Stimulated activated CD4-positive, alpha-beta T cell treated with anti-CD3 and anti-CD28 coated beads, Interleukin-1b, Interleukin-23, amount 100 ng/mL, for 24 hours (primary cell): ENCODE measurements around the gene RTN1.

Experiments used
- DNase-seq, 4 experiments: peaks; one replicate each; pipeline ENCODE4 v3.0.0-alpha.2; 2020; ENCODE audit warnings: low read depth in 4 of 4, low spot score in 1 of 4

The RTN1 gene

DNA sequence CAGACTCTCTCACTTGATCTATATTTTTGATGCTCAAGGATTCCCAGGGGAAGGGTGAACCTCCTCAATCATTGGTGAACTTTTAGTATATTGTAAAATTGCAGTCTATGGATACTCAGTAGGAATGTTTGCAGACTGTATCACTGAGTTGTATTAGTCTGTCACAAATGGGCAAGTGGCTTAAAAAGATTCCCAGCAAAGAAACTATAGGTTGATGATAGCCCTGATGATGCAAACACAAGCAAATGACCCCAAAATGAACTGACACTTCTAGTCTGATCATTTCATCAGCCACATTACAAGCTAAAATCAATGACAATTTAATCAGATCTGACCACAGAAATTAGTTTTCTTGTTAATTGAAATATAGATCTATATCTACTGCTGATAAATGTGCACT lies 59.5 kb downstream of the RTN1 start:
- no peak for DNase-seq

DNA sequence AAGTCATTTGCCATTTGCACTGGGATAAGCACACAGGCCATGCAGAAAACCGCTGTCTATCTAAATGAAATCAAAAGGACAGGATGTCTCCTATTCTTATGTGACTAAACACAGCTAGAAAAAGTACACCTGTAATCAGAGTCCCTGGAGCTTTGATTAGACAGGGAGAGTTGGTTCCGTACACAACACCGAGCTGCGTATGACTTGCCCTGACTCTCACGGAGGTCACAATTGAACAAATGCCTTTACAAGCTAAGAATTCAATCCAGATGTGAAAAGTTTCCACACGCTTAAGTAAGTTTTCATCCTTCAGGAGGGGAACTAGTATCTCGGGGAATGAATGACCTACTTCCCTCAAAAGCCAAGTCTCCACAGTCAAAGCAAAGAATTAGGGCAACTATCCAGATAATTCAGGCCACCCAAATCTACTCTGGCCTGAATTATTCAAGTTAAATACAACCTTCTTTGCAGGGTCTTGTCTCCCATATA lies 67.5 kb downstream of the RTN1 start:
- DNase-seq: no peak

DNA sequence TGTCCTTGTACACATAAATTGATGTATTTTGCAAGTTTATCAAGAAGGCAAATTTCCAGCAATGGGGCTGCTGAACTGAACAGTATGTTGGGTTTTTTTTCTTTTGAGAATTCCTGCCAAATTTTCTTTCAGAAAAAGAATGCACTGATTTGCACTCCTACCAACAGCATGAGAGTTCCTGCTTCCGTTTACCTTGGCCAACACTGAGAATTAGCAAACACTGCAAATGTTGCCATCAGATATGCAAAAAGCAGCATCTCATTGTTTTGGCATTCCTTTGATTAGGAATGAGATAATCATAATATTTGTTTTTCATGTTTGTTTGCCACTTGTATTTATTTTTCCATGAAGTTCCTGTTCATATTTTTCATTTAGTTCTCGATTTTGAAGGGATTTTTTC lies 82.4 kb downstream of the RTN1 start:
- DNase-seq: no peak

DNA sequence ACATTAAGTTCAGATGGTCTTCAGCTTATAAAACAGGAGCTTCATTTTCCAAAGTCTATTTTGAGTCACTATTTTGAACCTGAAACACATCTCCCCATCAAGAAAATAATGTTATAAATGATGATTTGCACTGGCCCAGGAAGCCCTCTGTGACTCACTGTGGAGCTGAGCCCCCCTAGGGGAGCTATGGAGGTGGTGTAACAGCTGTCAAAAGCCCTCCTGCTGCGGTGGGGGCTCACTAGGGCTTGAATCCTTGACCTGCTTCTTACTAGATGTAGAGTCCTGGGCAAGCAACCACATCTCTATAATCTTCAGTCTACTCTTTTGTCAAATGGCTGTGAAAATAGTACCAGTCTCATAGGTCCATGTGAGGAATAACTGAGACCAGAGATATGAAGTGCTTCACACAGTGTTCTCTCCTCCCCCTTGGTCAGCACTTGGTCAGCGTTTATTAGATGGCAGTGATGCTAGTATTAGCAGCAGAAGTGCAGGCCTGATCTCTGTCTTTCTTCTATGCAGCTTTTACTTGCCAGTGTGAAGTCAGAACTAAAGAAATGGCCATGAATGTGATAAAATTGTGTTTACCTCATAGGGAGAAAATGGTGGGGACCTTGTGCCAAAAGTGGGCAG lies 83.4 kb downstream of the RTN1 start:
- no peak for DNase-seq

DNA sequence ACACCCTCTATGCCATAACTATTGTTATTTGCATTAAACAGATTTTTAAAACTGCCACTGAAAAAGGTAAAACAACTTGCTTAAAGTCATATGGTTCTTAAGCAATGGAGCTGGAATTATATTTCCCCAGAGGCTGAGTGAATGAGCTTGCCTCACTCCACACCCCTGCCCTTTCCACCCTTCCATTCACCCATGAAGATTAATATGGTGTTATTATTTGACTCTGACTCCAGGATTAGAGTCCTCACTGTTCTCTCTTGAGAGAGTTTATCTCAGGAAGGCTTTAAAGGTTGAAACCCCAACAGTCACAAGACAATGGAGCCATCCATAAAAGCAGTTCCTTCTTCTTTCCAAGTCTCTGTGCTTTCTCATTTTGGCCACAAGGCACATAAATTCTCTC lies 84.9 kb downstream of the RTN1 start:
- DNase-seq: no peak

DNA sequence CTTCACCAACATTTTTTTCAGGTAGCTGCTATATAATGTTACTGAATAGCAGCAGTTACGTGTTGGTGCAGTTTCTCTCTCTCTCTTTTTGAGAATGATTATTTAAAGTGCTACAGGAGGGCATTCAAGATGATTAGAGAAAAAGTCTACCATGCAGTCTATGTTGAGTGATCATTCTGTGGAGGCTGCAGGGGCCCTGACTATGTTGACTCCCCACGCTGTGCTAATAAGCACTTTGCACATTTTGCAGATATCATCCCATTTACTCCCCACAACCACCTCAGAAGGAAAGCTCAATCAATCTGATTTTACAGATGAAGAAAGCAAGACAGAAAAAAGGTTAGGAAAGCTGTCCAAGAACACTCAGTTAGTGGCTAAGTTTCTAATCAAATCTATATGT lies 87.8 kb downstream of the RTN1 start:
- no peak for DNase-seq

DNA sequence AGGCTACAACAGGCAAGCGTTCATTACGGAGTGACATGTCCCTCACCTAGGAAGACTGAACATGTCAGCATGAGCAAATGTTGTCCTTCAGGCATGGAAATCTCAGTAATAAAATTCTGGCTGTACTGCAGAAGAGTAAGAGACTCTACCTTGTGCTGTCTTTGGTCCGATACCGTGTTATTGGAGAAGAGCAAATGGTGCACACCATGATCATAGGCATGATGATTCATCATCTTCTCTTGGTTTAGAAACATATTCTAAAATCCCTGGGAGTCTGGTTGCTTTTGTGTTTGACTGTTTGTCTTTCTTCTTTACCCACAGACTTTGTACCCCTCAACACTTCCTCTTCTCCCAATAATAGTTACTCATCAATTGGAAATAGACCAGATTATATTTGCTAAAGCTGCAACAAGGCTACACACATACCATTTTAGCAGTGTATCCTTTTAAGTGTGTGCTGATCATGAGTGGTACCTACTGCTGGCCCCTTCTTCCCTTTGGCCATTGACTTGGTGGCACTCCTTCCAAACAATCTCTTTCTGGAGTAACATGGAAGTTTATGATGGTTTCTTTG lies 93.5 kb downstream of the RTN1 start:
- DNase-seq: no peak

DNA sequence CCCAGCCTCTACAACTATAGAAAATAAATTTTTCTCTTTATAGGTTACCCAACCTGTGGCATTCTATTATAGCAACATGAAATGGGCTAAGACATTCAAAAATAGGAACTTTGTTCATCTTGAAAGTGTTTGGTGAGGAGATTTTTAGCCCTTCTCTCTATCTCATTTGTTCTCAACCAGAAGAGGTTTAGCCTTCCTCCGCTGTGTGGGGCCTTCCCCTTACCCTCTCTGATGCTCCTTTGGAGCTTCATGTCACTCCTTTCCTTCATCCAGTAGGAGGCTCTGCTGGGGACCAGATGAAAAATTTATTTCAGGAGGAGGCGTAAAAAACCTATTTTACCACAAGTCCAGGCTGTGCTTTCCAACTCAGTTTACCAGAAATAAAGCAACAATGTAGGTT lies 94.1 kb downstream of the RTN1 start:
- no peak for DNase-seq

DNA sequence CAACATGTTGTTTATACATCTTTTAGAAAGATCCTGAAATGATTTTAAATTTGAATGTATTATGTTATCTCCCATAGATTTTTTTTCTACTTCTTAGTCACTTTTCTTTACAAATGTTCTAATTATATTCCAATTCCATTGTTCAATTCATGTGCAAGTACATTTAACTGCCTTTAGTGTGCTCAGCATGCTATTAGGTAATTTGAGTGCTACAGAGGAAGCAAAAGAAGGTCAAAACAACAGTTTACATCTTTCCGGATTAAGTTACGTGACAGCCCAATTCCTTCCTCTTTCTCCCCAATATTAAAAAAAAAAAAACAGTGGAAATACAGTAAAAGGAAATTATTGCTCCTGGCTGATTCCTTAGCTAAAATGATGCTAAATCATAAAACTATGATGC lies 98.3 kb downstream of the RTN1 start:
- no peak for DNase-seq

DNA sequence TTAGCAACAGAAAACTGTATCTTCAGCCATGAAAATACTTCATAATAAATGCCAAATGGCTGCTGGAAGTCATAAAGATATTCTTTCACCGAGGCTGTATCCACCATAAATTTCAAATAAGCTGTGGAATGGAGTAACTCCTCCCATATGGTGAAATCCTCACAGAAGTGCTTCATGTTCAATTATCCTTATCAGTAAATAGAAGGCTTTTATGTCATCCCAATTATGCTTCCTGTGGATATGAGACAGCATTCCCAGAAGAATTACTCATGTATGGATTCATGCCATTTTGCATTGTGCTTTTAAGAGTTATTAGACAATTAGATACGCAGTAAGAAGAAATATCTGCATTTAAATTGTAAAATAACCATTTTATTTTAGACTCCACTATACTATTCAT lies 99.0 kb downstream of the RTN1 start:
- no peak for DNase-seq

DNA sequence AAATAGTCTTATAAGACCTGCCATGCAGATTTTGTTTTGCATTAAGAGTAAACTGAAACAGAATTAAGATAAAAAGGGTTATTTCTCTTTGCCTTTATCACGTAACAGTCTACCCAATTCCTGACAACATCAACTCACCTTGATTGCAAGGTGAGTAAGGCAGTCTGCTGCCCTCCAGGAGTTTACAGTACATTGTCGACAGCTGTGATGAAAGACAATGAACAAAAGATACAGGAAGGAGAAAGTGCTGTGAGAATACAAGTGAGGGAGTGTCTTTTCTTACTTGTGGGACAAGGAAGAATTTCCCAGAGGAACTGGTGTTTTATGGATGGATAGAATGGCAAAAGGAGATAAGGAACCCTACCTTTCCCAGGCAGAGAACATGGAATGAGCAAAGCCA lies 101.0 kb downstream of the RTN1 start:
- DNase-seq: no peak

DNA sequence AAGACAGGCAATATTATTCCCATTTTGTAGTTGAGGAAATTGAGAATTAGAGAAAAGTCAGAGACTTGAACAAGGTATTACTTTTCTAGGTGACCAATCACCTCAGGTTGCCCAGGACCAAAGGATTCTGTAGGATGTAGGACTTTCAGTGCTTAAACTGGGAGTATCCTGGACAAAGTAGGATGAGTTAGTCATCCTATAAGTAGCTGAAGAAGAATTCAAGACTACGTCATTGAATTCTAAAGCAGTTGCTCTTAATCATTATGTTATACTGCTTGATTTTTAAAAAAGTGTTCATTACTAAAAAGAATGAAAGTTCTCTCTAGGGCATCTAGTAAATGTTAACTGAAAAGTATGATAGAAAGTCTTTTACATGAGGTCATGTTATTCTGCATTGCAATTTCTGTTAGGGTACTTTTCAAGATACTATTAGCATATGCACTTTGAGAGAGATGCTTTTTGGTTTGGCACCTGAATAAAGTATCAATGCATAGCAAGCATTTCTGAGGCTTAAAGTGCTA lies 101.7 kb downstream of the RTN1 start:
- DNase-seq: no peak

DNA sequence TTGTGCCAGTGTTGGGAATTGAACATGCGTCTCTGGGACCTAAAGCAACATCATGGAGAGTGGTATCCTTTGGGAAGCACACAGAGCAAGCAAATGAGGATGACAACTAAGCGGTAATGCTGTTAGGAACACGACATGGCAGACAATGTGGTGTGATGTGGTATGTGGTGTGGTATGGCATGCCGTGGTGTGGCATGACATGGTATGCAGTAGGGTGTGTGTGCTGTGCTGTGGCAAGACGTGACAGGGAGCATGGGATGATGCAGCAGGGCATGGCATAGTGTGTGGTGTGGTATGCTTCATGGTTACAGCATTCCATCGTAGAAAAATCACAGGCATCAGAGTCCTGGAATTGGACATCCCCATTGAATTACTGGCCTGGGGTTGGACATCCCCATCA lies 108.7 kb downstream of the RTN1 start:
- DNase-seq: no peak

DNA sequence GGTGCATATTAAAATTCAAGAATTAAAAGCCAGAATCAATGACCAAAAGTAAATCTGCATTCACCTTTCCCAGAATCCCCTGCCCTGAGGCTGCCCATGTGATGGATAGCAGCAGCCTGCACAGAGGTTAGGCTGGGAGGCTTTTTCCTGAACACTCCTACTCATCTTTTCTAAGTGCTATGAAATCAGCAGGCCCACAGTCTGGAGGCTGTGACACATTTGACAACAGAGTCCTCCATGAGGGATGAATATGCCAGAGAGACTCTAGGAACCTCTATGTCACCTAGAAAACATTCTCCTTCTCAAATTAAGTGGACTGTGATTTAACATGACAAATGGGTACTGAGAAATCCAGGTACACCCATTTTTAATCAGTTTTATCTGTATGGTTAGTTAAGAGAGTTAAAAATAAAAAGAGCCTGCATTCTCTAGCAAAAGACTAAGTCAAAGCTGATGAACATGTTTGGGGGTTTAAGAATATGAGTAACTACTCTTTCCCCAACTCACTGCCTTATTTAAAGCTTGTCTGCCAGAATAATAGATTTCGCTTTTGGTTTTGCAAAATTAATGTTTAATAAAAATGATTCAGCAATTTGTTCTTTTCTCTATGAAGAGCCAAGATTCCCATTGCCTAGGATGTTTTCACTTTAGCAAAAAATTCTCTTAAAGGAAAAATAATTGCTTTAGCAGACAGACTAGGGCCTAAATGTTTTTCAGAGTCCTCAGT lies 115.0 kb downstream of the RTN1 start:
- DNase-seq: no peak

DNA sequence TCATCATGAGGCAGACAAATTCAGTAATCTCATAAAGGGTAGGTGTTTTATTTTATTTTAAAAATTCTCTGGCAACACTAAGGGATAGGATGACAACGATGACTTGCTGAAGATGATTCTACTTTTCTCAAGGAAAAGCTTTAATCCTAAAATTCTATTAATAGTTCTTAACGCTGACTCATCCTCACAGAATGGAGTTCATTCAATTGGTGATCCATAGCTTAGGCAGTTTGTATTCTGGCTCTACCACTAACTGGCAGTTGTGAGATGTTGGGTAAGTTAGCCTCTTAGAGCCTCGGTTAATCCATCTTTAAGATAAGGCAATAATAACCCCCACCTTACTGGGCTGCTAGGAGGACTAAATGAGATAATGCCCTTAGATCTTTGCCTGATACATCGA lies 116.3 kb downstream of the RTN1 start:
- DNase-seq: no peak

DNA sequence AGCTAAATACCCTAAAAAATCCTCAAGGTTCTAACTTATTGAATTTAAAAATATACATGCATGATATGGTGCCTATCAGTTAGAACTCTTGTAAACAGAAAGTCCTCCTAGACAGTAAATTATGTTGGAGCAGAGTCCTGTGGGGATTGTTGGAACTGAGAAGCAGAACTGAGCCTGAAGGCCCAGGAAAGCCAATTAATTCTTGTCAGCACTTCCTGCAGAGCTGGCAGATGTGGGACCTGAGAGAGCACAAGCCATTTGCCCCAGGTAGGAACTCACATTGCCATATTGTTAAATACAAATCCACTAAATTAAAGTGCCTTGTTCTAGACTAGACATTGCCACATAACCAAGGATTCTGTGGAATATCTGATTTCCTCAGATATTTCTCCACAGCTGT lies 117.1 kb downstream of the RTN1 start:
- no peak for DNase-seq

DNA sequence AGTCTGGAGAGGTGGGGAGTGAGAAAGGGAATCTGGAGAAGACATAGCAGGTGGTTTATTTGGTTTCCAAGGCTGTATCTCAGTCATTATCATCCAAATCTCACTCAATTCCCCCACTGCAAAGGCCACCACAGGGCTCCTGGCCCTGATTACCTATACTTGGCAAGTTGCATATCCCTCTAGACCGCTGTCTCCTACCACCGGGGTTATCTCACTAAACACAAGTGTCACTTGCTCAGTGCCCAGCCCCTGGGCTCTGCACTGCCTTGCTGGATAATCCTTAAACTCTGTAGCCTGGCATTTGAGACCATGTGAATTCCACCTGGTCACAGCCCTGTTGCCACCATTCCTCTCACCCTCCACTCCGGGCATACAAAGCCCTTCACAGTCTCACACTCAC lies 119.0 kb downstream of the RTN1 start:
- DNase-seq: no peak

DNA sequence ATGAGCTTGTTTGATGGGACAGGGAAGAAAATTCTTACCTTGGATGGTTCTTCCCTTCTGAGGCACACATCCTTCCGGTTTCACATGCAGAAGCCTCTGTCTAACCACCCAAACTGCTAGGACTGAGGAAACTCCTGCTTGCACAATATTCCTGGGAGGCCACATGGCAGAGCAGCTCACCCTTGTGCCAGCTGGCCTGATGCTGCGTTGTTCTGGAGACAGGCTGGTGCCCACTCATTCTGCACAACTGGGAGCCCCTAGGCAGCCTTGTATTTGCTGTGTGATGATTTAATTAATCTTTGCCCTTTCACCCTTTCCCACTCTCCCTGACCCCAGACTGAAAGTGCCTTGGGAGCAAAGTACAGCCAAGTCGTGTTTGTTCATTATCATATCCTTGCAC lies 130.8 kb downstream of the RTN1 start:
- no peak for DNase-seq

DNA sequence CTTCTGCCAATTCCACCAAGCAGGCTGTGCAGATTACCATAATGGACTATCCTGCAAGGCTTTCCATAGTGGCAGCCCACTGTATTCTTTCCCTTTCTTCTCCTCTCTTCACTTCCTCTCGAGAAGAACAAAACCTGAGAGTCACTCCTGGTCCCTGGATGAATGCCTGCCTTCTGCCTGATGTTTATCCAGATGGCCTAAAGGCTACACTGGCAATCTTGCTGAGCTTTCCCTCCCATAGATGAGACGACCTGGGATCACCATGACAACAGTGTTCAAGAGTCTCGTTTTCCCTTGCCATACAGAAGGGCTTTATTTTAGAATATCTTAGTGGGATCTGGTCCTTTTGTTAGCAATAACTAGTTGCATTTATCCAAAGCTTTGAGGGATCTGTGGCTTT lies 142.3 kb downstream of the RTN1 start:
- no peak for DNase-seq

DNA sequence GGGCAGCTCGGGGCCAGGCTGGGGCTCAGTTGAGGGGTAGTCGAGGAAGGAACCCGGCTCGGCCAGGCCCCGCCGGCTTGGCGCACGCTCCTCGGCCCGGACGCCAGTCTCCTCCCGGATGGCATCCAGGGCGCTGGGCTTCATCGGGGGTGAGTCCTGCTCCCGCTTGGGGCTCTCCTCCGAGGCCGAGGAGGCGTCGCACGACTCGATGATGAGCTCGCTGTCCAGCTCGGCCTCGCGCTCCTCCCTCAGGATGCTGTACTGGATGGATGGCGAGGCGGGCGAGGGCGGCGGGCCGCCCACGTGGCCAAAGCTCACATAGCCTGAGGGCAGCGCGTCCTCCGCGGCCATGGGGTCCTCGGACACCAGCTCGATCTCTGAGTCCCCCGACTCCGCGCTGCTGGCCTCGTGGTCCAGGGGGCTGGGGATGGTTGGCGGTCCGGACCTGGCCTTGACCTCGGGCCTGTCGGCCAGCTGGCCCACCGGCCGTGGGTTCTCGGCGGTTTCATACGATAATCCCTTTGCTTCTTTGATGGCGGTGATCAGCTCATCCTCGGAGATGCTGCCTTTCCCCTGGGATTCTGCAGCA lies 143.4 kb downstream of the RTN1 start:
- DNase-seq: no peak

DNA sequence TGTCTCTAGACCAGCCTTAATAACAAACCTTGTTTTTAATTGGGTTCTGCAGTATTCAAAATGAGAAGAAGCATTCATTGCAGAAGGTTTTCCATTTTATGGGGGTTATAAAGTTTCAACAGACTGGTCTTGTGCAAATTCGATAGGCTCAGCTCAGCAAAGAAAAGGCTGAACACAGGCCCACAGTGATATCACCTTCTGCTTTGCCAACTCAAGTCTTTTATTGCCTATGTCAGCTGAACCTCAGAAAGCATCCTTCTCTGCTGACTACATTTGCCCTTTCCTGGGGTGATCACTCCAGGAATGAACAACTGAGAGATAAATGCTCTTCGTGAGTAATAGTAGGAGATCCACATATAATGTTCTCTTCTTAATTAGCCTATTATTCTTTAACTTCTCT lies 159.5 kb downstream of the RTN1 start:
- no peak for DNase-seq
